ENCODE measurements around the gene PRKACA.

The PRKACA gene

DNA sequence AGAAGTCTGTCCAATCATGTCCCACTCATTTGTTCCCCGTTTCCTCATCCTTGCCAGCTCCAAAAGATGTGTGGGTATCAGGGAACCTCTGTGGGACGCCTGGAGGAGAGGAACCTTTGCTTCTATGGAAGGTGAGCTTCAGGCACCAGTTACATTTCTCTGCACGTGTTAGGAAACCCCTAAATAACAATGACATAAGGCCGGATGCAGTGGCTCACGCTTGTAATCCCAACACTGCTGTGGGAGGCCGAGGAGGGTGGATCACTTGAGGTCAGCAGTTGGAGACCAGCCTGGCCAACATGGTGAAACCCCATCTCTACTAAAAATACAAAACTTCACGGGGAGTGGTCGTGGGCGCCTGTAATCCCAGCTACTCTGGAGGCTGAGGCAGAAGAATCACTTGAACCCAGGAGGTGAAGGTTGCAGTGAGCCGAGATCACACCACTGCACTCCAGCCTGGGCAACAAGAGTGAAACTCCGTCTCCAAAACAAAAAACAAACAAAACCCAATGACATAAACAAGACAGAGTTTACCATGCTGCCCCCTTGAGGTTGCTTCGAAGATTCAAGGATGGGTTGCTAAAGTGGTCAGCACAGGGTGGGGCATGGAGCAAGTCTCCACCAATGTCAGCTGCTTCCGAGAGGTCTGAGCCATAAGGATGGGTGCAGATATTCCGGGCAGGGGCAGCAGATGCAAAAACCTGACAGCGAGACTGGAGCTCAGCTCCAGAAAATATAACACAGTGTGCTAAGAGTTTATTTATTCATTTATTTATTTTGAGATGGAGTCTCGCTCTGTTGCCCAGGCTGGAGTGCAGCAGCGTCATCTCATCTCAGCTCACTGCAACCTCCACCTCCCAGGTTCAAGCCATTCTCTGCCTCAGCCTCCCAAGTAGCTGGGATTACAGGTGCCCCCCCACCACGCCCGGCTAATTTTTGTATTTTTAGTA, 74.6 kb downstream of the PRKACA start:
- TF ChIP-seq, protein P1, sequence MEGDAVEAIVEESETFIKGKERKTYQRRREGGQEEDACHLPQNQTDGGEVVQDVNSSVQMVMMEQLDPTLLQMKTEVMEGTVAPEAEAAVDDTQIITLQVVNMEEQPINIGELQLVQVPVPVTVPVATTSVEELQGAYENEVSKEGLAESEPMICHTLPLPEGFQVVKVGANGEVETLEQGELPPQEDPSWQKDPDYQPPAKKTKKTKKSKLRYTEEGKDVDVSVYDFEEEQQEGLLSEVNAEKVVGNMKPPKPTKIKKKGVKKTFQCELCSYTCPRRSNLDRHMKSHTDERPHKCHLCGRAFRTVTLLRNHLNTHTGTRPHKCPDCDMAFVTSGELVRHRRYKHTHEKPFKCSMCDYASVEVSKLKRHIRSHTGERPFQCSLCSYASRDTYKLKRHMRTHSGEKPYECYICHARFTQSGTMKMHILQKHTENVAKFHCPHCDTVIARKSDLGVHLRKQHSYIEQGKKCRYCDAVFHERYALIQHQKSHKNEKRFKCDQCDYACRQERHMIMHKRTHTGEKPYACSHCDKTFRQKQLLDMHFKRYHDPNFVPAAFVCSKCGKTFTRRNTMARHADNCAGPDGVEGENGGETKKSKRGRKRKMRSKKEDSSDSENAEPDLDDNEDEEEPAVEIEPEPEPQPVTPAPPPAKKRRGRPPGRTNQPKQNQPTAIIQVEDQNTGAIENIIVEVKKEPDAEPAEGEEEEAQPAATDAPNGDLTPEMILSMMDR (IDR thresholded peaks at IDR 0.05), result peak; percentile 51

Data from LNCAP (cell line).